MM.1S (cell line): Measurements from ENCODE around the gene L3MBTL3.

ENCODE experiments used
- DNase-seq: peaks from one replicate; pipeline ENCODE4 v3.0.0-alpha.2; 2015
- H2AFZ ChIP-seq: fragments of 300-600 bp; sonication (generic); 2 replicates; pipeline ENCODE4 v1.6.0; 2016; ENCODE audit warnings: antibody characterized with exemption, low read length
- H3F3A ChIP-seq: fragments of 300-600 bp; sonication (generic); 2 replicates; pipeline ENCODE4 v1.6.1; 2016; ENCODE audit warnings: mild to moderate bottlenecking, antibody characterized with exemption, low read length, moderate library complexity, mixed read lengths; ENCODE audit not compliant: insufficient read depth
- H3K27ac ChIP-seq: fragments of 300-600 bp; sonication (generic); 2 replicates; pipeline ENCODE4 v1.5.1; 2016; ENCODE audit warnings: mild to moderate bottlenecking, low read length
- H3K27me3 ChIP-seq: fragments of 300-600 bp; sonication (generic); replicated peaks from 2 replicates; pipeline ENCODE4 v1.6.0; 2016; ENCODE audit warnings: low read length; ENCODE audit not compliant: insufficient read depth
- H3K36me3 ChIP-seq: fragments of 300-600 bp; sonication (generic); replicated peaks from 2 replicates; pipeline ENCODE4 v1.6.1; 2016; ENCODE audit warnings: mild to moderate bottlenecking, low read length, mixed read lengths; ENCODE audit not compliant: insufficient read depth
- H3K4me1 ChIP-seq: fragments of 300-600 bp; sonication (generic); 2 replicates; pipeline ENCODE4 v1.6.1; 2016; ENCODE audit warnings: low read length, mixed read lengths
- H3K4me2 ChIP-seq: fragments of 300-600 bp; sonication (generic); 2 replicates; pipeline ENCODE4 v1.6.0; 2016; ENCODE audit warnings: low read depth, low read length
- H3K4me3 ChIP-seq: fragments of 300-600 bp; sonication (generic); 2 replicates; pipeline ENCODE4 v1.5.1; 2016; ENCODE audit warnings: low read length, mixed read lengths
- H3K79me2 ChIP-seq: fragments of 300-600 bp; sonication (generic); 2 replicates; pipeline ENCODE4 v1.6.1; 2016; ENCODE audit warnings: mixed run types, low read length, mixed read lengths
- H3K9ac ChIP-seq: fragments of 300-600 bp; sonication (generic); 2 replicates; pipeline ENCODE4 v1.6.1; 2016; ENCODE audit warnings: low read length, mixed read lengths
- H3K9me2 ChIP-seq: fragments of 300-600 bp; sonication (generic); replicated peaks from 2 replicates; pipeline ENCODE4 v1.6.1; 2016; ENCODE audit warnings: mild to moderate bottlenecking, low read length, mixed read lengths; ENCODE audit not compliant: insufficient read depth
- H3K9me3 ChIP-seq: fragments of 300-600 bp; sonication (generic); replicated peaks from 2 replicates; pipeline ENCODE4 v1.6.1; 2016; ENCODE audit warnings: mild to moderate bottlenecking, low read length, mixed read lengths; ENCODE audit not compliant: insufficient read depth
- H4K20me1 ChIP-seq: fragments of 300-600 bp; sonication (generic); 2 replicates; pipeline ENCODE4 v1.6.1; 2016; ENCODE audit warnings: mild to moderate bottlenecking, low read length, moderate library complexity, mixed read lengths; ENCODE audit not compliant: insufficient read depth
- EZH2 ChIP-seq: fragments of 300-600 bp; sonication (generic); optimal IDR thresholded peaks from 2 replicates; pipeline ENCODE3; 2017; ENCODE audit warnings: low read depth, mild to moderate bottlenecking, antibody characterized with exemption, low read length, mixed read lengths
- EZH2phosphoT487 ChIP-seq: fragments of 300-600 bp; sonication (generic); IDR thresholded peaks from 2 replicates; pipeline ENCODE4 v1.6.1; 2018; ENCODE audit warnings: antibody characterized with exemption, low read length
- TF ChIP-seq, protein P1 (sequence below): fragments of 300-600 bp; sonication (generic); IDR thresholded peaks from 2 replicates; pipeline ENCODE4 v1.5.1; 2016; ENCODE audit warnings: antibody characterized with exemption, low read length, mixed read lengths

L3MBTL3 gene

DNA sequence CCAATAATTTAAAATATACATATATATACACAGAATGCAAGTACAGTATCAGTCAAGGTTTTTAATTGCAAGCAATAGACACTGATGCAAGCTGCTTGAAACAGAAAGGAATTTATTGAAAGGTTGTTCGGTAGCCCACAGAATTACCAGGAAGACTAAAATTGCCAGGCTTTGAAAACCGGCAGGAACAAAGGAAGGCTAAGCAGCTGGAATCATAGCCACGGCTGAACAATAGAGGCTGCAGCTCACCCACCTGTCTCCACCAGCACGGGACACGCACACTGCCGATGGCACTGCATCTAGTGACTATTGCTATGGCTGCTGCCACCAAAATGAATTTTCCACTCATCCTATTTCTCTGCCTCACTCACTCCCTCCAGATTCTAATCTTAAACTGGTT lies 22.0 kb upstream of the L3MBTL3 start:
- H4K20me1 ChIP-seq = no peaks in the 10 kb centered on the region
- no peak overlapping the region for H3K27ac ChIP-seq
- TF ChIP-seq EZH2phosphoT487 = no peak
- TF ChIP-seq, protein P1, sequence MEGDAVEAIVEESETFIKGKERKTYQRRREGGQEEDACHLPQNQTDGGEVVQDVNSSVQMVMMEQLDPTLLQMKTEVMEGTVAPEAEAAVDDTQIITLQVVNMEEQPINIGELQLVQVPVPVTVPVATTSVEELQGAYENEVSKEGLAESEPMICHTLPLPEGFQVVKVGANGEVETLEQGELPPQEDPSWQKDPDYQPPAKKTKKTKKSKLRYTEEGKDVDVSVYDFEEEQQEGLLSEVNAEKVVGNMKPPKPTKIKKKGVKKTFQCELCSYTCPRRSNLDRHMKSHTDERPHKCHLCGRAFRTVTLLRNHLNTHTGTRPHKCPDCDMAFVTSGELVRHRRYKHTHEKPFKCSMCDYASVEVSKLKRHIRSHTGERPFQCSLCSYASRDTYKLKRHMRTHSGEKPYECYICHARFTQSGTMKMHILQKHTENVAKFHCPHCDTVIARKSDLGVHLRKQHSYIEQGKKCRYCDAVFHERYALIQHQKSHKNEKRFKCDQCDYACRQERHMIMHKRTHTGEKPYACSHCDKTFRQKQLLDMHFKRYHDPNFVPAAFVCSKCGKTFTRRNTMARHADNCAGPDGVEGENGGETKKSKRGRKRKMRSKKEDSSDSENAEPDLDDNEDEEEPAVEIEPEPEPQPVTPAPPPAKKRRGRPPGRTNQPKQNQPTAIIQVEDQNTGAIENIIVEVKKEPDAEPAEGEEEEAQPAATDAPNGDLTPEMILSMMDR = no peak
- TF ChIP-seq EZH2 = no peak
- H3K27me3 ChIP-seq = no peaks in the 10 kb centered on the region
- H2AFZ ChIP-seq = no peak overlapping the region
- H3F3A ChIP-seq = peaks cover 11% of the 10 kb centered on the region
- peaks cover 20% of the 10 kb centered on the region for H3K4me1 ChIP-seq
- DNase-seq = no peak
- H3K36me3 ChIP-seq = no peaks in the 10 kb centered on the region
- no peaks in the 10 kb centered on the region for H3K9me2 ChIP-seq
- no peak overlapping the region for H3K4me3 ChIP-seq
- H3K9ac ChIP-seq = no peak overlapping the region
- H3K9me3 ChIP-seq = no peaks in the 10 kb centered on the region
- H3K79me2 ChIP-seq = no peaks in the 10 kb centered on the region
- H3K4me2 ChIP-seq = no peak overlapping the region

DNA sequence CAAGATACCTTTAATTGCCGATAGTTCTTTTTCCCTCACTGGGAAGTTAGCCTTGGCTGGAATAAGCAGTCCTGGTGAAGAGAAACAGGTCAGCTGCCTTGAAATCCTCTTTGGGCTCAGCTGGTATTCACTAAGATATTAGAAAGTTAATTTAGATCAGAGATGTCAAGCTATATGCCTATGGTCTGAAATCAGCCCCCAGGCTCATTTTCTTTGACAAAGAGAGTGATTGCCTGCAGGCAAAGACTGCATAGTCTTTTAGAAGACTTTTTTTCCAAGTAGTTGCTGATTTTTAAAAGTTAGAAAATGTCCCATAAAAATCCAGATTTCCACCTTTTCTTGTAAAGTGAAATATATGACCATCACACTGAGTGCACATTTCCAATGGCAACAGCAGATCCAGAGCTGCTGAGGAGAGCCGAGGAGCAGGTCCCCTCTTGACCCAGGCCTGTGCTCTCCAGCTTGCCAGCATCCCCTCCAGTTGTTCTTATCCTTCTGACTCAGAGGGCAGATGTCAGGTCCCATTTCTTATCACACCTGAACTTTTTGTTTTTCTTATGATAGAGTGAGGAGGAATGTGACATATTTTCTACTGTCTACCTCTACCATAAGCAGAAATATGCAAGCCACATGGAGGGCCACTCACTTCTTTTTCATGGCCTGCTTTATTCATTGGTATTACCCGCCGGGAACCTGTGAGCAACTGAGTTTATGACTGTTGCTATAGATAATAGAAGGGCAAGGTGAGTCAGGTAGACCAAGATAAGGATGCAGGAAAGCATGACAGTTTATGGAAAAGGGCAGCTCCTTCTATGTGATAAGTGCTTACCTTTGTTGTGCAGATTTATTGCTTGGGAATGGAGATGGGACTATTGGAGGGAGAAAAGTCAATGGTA lies 17.6 kb upstream of the L3MBTL3 start:
- TF ChIP-seq EZH2 (no peak), EZH2phosphoT487 (no peak)
- TF ChIP-seq, protein P1 = no peak
- Histone ChIP-seq H3F3A (no peaks in the 10 kb centered on the region), H4K20me1 (no peaks in the 10 kb centered on the region), H3K79me2 (no peaks in the 10 kb centered on the region), H3K27me3 (no peaks in the 10 kb centered on the region), H3K9me2 (no peaks in the 10 kb centered on the region), H3K9me3 (no peaks in the 10 kb centered on the region), H3K36me3 (no peaks in the 10 kb centered on the region), H3K4me1 (no peaks in the 10 kb centered on the region), H2AFZ (no peak overlapping the region), H3K4me3 (no peak overlapping the region), H3K9ac (no peak overlapping the region), H3K27ac (no peak overlapping the region), H3K4me2 (no peak overlapping the region)
- DNase-seq = no peak

DNA sequence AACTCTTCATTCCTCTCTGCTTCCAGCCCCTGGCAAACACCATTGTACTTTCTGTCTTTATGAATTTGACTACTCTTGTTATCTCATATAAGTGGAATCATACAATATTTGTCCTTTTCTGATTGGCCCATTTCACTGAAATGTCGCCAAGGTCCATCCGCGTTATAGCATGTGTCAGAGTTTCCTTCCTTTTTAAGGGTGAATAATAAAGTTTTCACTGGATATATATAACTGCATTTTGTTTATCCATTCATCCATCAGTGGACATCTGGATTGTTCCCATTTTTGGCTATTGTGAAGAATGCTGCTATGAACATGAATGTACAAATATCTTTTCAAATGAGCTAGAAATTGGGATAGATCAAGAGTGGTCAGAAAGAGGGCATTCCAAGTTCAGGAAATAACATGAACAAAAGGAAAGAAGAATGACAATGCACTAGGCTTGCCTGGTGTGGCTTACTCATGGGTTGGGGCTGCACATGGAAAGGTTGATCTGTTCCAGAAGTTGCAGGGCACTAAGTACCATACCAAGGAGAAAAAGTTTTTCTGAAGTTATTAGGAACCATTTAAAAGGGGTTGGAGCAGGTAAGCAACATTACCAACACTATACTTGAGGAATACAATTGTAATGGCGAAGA lies 10.0 kb upstream of the L3MBTL3 start:
- H3K36me3 ChIP-seq = no peaks in the 10 kb centered on the region
- TF ChIP-seq EZH2 (no peak), EZH2phosphoT487 (no peak)
- TF ChIP-seq, protein P1 = no peak
- H3K4me3 ChIP-seq = no peak overlapping the region
- H3K9ac ChIP-seq = no peak overlapping the region
- no peaks in the 10 kb centered on the region for H4K20me1 ChIP-seq
- H3K4me2 ChIP-seq = no peak overlapping the region
- H3K27me3 ChIP-seq = no peaks in the 10 kb centered on the region
- no peaks in the 10 kb centered on the region for H3F3A ChIP-seq
- no peak overlapping the region for H3K27ac ChIP-seq
- no peaks in the 10 kb centered on the region for H3K9me2 ChIP-seq
- H3K79me2 ChIP-seq = no peaks in the 10 kb centered on the region
- H3K9me3 ChIP-seq = no peaks in the 10 kb centered on the region
- H2AFZ ChIP-seq = no peak overlapping the region
- H3K4me1 ChIP-seq = no peaks in the 10 kb centered on the region
- no peak for DNase-seq
